HepG2 (cell line): ENCODE results near the gene GPR148. TPM values are rescaled to one million over a fixed set of nuclear protein-coding genes. Genes with fewer than 3 reads are reported as not detected.

Experiments
- GFI1 ChIP-seq: sonication (generic); formaldehyde crosslinking; IDR thresholded peaks from 2 replicates; pipeline ENCODE4 v1.5.0; 2020; ENCODE audit warnings: missing genetic modification reagents, mild to moderate bottlenecking, borderline replicate concordance
- GPN1 ChIP-seq: sonication (generic); formaldehyde crosslinking; IDR thresholded peaks from 2 replicates; pipeline ENCODE4 v1.5.1; 2020; ENCODE audit warnings: missing genetic modification reagents, borderline replicate concordance
- HNF1A ChIP-seq, 2 experiments: sonication (generic) in 1 of 2; formaldehyde crosslinking in 1 of 2; IDR thresholded peaks; 2 replicates each; pipeline versions ENCODE4 v1.4.0 to v1.6.1; 2016 to 2020; ENCODE audit warnings: borderline replicate concordance in 1 of 2, low read depth in 1 of 2, mild to moderate bottlenecking in 1 of 2, missing genetic modification reagents in 1 of 2
- KLF9 ChIP-seq: IDR thresholded peaks from 2 replicates; pipeline ENCODE4 v1.6.1; 2016; ENCODE audit warnings: low read depth
- MAZ ChIP-seq, 2 experiments: sonication (generic) in 1 of 2; formaldehyde crosslinking in 1 of 2; IDR thresholded peaks; 2 replicates each; pipeline versions ENCODE4 v1.5.0 to v1.6.1; 2012 to 2020; ENCODE audit warnings: low read depth in 2 of 2, mild to moderate bottlenecking in 2 of 2, borderline replicate concordance in 1 of 2, improper control_type of control experiment in 1 of 2, low read length in 1 of 2, missing genetic modification reagents in 1 of 2, moderate library complexity in 1 of 2
- NCOA2 ChIP-seq: sonication (generic); formaldehyde crosslinking; IDR thresholded peaks from 2 replicates; pipeline ENCODE4 v1.8.0; 2022; ENCODE audit warnings: inconsistent platforms
- NFE2L1 ChIP-seq: sonication (generic); formaldehyde crosslinking; IDR thresholded peaks from 2 replicates; pipeline ENCODE4 v1.4.0; 2020; ENCODE audit warnings: missing genetic modification reagents, mild to moderate bottlenecking, borderline replicate concordance
- RNF219 ChIP-seq: sonication (generic); formaldehyde crosslinking; IDR thresholded peaks from 2 replicates; pipeline ENCODE4 v1.5.0; 2020; ENCODE audit warnings: mild to moderate bottlenecking, missing genetic modification reagents
- RORA ChIP-seq: sonication (generic); formaldehyde crosslinking; IDR thresholded peaks from 2 replicates; pipeline ENCODE4 v1.5.0; 2020; ENCODE audit warnings: mild to moderate bottlenecking, missing genetic modification reagents, moderate library complexity
- ZFP1 ChIP-seq: IDR thresholded peaks from 2 replicates; pipeline ENCODE4 v1.6.1; 2016
- ZMYM3 ChIP-seq: sonication (generic); formaldehyde crosslinking; IDR thresholded peaks from 2 replicates; pipeline ENCODE4 v1.5.1; 2020; ENCODE audit warnings: mild to moderate bottlenecking, missing genetic modification reagents
- ZNF24 ChIP-seq: fragments of 450-650 bp; IDR thresholded peaks from 2 replicates; pipeline ENCODE4 v1.6.1; 2017; ENCODE audit warnings: antibody characterized with exemption, mild to moderate bottlenecking
- ZNF326 ChIP-seq: sonication (generic); formaldehyde crosslinking; IDR thresholded peaks from 2 replicates; pipeline ENCODE4 v1.4.0; 2020; ENCODE audit warnings: missing genetic modification reagents, borderline replicate concordance
- ZNF44 ChIP-seq: sonication (generic); formaldehyde crosslinking; IDR thresholded peaks from 2 replicates; pipeline ENCODE4 v1.5.1; 2020; ENCODE audit warnings: mild to moderate bottlenecking, missing genetic modification reagents
- ZNF510 ChIP-seq: sonication (generic); formaldehyde crosslinking; IDR thresholded peaks from 2 replicates; pipeline ENCODE4 v1.4.0; 2020; ENCODE audit warnings: low read depth, mild to moderate bottlenecking, missing genetic modification reagents
- ZNF607 ChIP-seq: sonication (generic); formaldehyde crosslinking; IDR thresholded peaks from 2 replicates; pipeline ENCODE4 v1.5.1; 2020; ENCODE audit warnings: missing genetic modification reagents, mild to moderate bottlenecking, borderline replicate concordance
- ZNF660 ChIP-seq: sonication (generic); formaldehyde crosslinking; IDR thresholded peaks from 2 replicates; pipeline ENCODE4 v1.5.1; 2020; ENCODE audit warnings: mild to moderate bottlenecking, low read depth, missing genetic modification reagents, borderline replicate concordance
- polyA plus RNA-seq, 8 experiments: library from polyadenylated mRNA; depleted of rRNA in 3 of 8; stranded (reverse) in 7 of 8; unstranded in 1 of 8; fragments of >200 nt; fragmentation: Illumina TruSeq in 4 of 8; extraction: Trizol in 4 of 8; gene quantifications; 2 replicates each; pipeline versions ENCODE4 v1.2.1 to v1.2.3, GENCODE V29; 2011 to 2016; ENCODE audit warnings: low read depth in 4 of 8, missing spikeins in 1 of 8, mixed read lengths in 1 of 8; ENCODE audit not compliant: insufficient read depth in 1 of 8
- total RNA-seq, 5 experiments: library from RNA; depleted of rRNA; stranded (reverse); fragments of >200 nt; fragmentation: Illumina TruSeq; extraction: Trizol; gene quantifications; 2 replicates each; pipeline ENCODE4 v1.2.3, GENCODE V29; 2016; ENCODE audit warnings: low read depth in 1 of 5
- TF ChIP-seq, protein P1 (sequence below): sonication (generic); formaldehyde crosslinking; IDR thresholded peaks from 2 replicates; pipeline ENCODE4 v1.4.0; 2020; ENCODE audit warnings: mild to moderate bottlenecking, low read depth, missing genetic modification reagents
- TF ChIP-seq, protein P2 (sequence below): IDR thresholded peaks from 2 replicates; pipeline ENCODE4 v1.6.1; 2016; ENCODE audit warnings: mild to moderate bottlenecking

GPR148 gene
- total and polyA plus RNA-seq, 2 of the 13 experiments (the other 11 are each of a cell fraction or from before 2014, with no cell fraction given) = not detected

- no peak for TF ChIP-seq RNF219 (CRISPR knock-in tag)
- TF ChIP-seq KLF9 (CRISPR knock-in tag) = no peak
- TF ChIP-seq ZNF510 = no peak
- TF ChIP-seq HNF1A (IDR thresholded peaks at IDR 0.05; ENCODE audit: low read depth) = no peak
- no peak for TF ChIP-seq HNF1A (CRISPR knock-in tag; IDR thresholded peaks at IDR 0.05; ENCODE audit: borderline replicate concordance)
- no peak for TF ChIP-seq ZMYM3 (CRISPR knock-in tag)
- 0 out of 2 replicates have a peak, but pooled peaks have one; percentile 66 for TF ChIP-seq GPN1 (CRISPR knock-in tag)
- TF ChIP-seq ZNF24 = no peak
- TF ChIP-seq ZNF607 (CRISPR knock-in tag) = 0 out of 2 replicates have a peak, but pooled peaks have one; percentile 22
- TF ChIP-seq, protein P1, sequence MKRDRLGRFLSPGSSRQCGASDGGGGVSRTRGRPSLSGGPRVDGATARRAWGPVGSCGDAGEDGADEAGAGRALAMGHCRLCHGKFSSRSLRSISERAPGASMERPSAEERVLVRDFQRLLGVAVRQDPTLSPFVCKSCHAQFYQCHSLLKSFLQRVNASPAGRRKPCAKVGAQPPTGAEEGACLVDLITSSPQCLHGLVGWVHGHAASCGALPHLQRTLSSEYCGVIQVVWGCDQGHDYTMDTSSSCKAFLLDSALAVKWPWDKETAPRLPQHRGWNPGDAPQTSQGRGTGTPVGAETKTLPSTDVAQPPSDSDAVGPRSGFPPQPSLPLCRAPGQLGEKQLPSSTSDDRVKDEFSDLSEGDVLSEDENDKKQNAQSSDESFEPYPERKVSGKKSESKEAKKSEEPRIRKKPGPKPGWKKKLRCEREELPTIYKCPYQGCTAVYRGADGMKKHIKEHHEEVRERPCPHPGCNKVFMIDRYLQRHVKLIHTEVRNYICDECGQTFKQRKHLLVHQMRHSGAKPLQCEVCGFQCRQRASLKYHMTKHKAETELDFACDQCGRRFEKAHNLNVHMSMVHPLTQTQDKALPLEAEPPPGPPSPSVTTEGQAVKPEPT (CRISPR knock-in tag) = no peak
- no peak for TF ChIP-seq ZNF326 (CRISPR knock-in tag)
- no peak for TF ChIP-seq MAZ (IDR thresholded peaks at IDR 0.05; ENCODE audit: borderline replicate concordance, low read depth, low read length)
- TF ChIP-seq MAZ (CRISPR knock-in tag; IDR thresholded peaks at IDR 0.05; ENCODE audit: low read depth) = peak; percentile 84
- TF ChIP-seq ZFP1 (CRISPR knock-in tag) = no peak
- TF ChIP-seq ZNF660 = no peak
- no peak for TF ChIP-seq NFE2L1 (CRISPR knock-in tag)
- no peak for TF ChIP-seq RORA (CRISPR knock-in tag)
- no peak for TF ChIP-seq GFI1
- no peak for TF ChIP-seq ZNF44 (CRISPR knock-in tag)
- TF ChIP-seq, protein P2, sequence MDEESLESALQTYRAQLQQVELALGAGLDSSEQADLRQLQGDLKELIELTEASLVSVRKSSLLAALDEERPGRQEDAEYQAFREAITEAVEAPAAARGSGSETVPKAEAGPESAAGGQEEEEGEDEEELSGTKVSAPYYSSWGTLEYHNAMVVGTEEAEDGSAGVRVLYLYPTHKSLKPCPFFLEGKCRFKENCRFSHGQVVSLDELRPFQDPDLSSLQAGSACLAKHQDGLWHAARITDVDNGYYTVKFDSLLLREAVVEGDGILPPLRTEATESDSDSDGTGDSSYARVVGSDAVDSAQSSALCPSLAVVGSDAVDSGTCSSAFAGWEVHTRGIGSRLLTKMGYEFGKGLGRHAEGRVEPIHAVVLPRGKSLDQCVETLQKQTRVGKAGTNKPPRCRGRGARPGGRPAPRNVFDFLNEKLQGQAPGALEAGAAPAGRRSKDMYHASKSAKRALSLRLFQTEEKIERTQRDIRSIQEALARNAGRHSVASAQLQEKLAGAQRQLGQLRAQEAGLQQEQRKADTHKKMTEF = no peak
- no peak for TF ChIP-seq NCOA2 (CRISPR knock-in tag)
Observed at GRCh38 chr2:130756053-130756873, 27.4 kb downstream of the GPR148 start (continued).
